Colonic mucosa (tissue), 4 donors: ENCODE data around the gene ADAMTS17. TPM values are rescaled to one million over a fixed set of nuclear protein-coding genes. Genes with fewer than 3 reads are reported as not detected.
"Not testable (repeated sequence)": the region's sequence is repeated elsewhere in the genome, so short reads cannot be mapped to it uniquely, and the experiment has no call there.

Source experiments
- DNase-seq: peaks from one replicate; pipeline ENCODE4 v3.0.0-alpha.2; 2020
- H3K27ac ChIP-seq: fragments of 200-600 bp; one replicate; pipeline ENCODE4 v1.8.0; 2021
- H3K27me3 ChIP-seq: fragments of 200-600 bp; one replicate; pipeline ENCODE4 v1.8.0; 2021
- H3K36me3 ChIP-seq: fragments of 200-600 bp; one replicate; pipeline ENCODE4 v1.8.0; 2021
- H3K4me1 ChIP-seq: fragments of 200-600 bp; one replicate; pipeline ENCODE4 v1.8.0; 2021; ENCODE audit warnings: mild to moderate bottlenecking
- H3K4me3 ChIP-seq: fragments of 200-600 bp; one replicate; pipeline ENCODE4 v1.8.0; 2021
- H3K9ac ChIP-seq, 2 donors: one replicate each; pipeline ENCODE4 v1.7.0; 2013; ENCODE audit warnings: control low read depth in 2 of 2, low read depth in 2 of 2, low read length in 2 of 2
- H3K9me3 ChIP-seq: fragments of 200-600 bp; one replicate; pipeline ENCODE4 v1.8.0; 2021
- CTCF ChIP-seq: fragments of 200-600 bp; IDR thresholded peaks from one replicate; pipeline ENCODE4 v1.8.0; 2022; ENCODE audit warnings: antibody characterized with exemption, mild to moderate bottlenecking
- intact Hi-C: fragments of 100-400 bp; cut with DNase I; formaldehyde crosslinking; loops from one replicate; pipeline ENCODE4 v1.14.1; 2022
- total RNA-seq, 2 donors: library from RNA; stranded (reverse); fragmentation: NEBNext Ultra II Directional in 1 of 2; extraction: Animal tissue kit (Norgen Biotek cat#: 25700) in 1 of 2; gene quantifications; one replicate each; pipeline ENCODE4 v1.2.1, GENCODE V29; 2021
- donor health status: healthy.
- donor health status: DM: no; HTN: no; CAD: no.
- donor health status: DM: no; HTN: no; CAD: no.

ADAMTS17 gene
- total RNA-seq, 2 donors from 2014 or later = 4.2 to 8.3 TPM

GRCh38 chr15:100095541-100096247, 246.1 kb downstream of the ADAMTS17 start:
- Histone ChIP-seq H3K27ac (no peak overlapping the region), H3K36me3 (no peaks in the 10 kb centered on the region), H3K4me1 (no peaks in the 10 kb centered on the region), H3K9me3 (no peaks in the 10 kb centered on the region), H3K27me3 (no peaks in the 10 kb centered on the region), H3K9ac (no peak overlapping the region), H3K4me3 (no peak overlapping the region)
- no peak for DNase-seq
- no peak for TF ChIP-seq CTCF
- intact Hi-C loops = no loop called here

DNA sequence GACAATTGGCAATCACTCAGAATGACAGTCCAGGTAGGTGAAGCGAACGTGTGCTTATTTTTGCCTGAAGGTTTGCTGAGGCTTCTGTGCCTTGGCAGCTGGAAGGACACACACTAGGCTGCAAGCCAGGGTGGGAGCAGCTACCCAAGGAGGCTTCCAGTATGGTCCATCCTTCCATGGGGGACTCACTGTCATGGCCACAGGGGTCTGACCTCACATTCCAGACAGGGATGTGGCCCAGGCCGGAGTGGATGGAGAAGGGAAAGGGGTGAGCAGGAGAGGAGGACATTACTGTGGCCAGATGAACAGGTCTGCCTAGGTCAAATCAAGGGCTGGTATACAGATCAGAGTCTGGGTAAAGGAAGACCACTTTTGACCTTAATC, 247.7 kb downstream of the ADAMTS17 start:
- no peak overlapping the region for H3K4me3 ChIP-seq
- no peak overlapping the region for H3K27ac ChIP-seq
- no peak overlapping the region for H3K9ac ChIP-seq
- H3K27me3 ChIP-seq = no peaks in the 10 kb centered on the region
- no peaks in the 10 kb centered on the region for H3K4me1 ChIP-seq
- no peak for DNase-seq
- H3K36me3 ChIP-seq = no peaks in the 10 kb centered on the region
- H3K9me3 ChIP-seq = no peaks in the 10 kb centered on the region
- intact Hi-C loops = no loop called here
- TF ChIP-seq CTCF = no peak

DNA sequence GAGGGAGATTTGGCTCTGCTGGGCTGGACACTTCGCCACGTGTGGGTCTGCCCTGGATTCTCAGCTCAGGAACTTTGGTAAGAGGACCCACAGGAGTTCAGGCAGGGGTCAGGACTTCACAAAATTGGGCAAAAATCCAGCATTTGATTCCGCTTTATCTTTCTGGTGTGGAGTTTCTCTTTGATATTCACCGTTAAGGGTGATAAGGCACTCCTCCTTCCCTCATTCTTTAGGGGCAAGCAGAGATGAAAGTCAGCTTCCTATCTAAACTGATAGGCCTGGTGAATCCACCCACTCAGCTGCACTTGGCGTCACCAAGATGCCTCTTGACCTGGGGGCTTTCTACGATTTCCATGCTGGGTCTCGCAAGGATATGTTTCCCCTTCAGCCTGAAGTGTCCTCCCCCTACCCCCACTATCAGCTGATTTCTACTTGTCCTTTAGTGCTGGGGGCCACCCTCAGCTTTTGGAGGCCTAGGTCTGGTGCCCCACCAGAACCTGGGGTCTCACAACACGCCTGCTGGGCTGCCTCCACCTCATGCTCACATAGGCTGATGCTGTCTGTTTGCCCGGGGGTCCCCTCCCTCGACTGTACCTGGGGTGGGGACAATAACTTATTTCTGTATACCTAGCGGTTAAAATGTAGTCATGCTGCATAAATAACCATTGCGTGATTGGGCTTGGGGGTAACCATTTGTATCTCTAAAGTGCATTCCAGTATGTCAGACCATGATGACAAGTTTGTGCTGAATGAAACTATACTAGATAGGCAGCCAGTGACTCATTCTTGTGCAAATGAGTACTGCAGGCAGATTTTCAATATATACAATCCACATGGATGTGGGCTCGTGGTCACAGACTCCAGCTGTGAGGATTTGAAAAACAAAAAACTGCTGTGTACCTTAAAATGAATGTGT, 248.3 kb downstream of the ADAMTS17 start:
- TF ChIP-seq CTCF = no peak
- H3K4me3 ChIP-seq = no peak overlapping the region
- H3K36me3 ChIP-seq = no peaks in the 10 kb centered on the region
- H3K9ac ChIP-seq = no peak overlapping the region
- intact Hi-C loops = no loop called here
- no peaks in the 10 kb centered on the region for H3K27me3 ChIP-seq
- DNase-seq = no peak
- H3K27ac ChIP-seq = no peak overlapping the region
- no peaks in the 10 kb centered on the region for H3K9me3 ChIP-seq
- no peaks in the 10 kb centered on the region for H3K4me1 ChIP-seq

GRCh38 chr15:100092034-100092433, 249.7 kb downstream of the ADAMTS17 start:
- intact Hi-C loops = no loop called here
- Histone ChIP-seq H3K9ac (no peak overlapping the region), H3K4me1 (no peaks in the 10 kb centered on the region), H3K27ac (no peak overlapping the region), H3K9me3 (no peaks in the 10 kb centered on the region), H3K27me3 (no peaks in the 10 kb centered on the region), H3K36me3 (no peaks in the 10 kb centered on the region), H3K4me3 (no peak overlapping the region)
- no peak for TF ChIP-seq CTCF
- no peak for DNase-seq

GRCh38 chr15:100090411-100090810, 251.4 kb downstream of the ADAMTS17 start:
- H3K4me3 ChIP-seq = no peak overlapping the region
- no peaks in the 10 kb centered on the region for H3K27me3 ChIP-seq
- H3K9ac ChIP-seq = no peak overlapping the region
- no peaks in the 10 kb centered on the region for H3K4me1 ChIP-seq
- H3K36me3 ChIP-seq = no peaks in the 10 kb centered on the region
- no peaks in the 10 kb centered on the region for H3K9me3 ChIP-seq
- DNase-seq = no peak
- intact Hi-C loops = no loop called here
- no peak overlapping the region for H3K27ac ChIP-seq
- no peak for TF ChIP-seq CTCF

GRCh38 chr15:100084042-100084821, 257.5 kb downstream of the ADAMTS17 start:
- H3K36me3 ChIP-seq, H3K27me3 ChIP-seq, H3K27ac ChIP-seq, H3K9me3 ChIP-seq, H3K4me1 ChIP-seq, H3K9ac ChIP-seq, H3K4me3 ChIP-seq, intact Hi-C loops, DNase-seq: not testable (repeated sequence)
